ENCODE results near the gene KIF1A. TPM values are rescaled to one million over a fixed set of nuclear protein-coding genes. Genes with fewer than 3 reads are reported as not detected.

Gene KIF1A
- total and polyA plus RNA-seq, 2 donors from 2014 or later: 0.54 to 0.58 TPM

DNA sequence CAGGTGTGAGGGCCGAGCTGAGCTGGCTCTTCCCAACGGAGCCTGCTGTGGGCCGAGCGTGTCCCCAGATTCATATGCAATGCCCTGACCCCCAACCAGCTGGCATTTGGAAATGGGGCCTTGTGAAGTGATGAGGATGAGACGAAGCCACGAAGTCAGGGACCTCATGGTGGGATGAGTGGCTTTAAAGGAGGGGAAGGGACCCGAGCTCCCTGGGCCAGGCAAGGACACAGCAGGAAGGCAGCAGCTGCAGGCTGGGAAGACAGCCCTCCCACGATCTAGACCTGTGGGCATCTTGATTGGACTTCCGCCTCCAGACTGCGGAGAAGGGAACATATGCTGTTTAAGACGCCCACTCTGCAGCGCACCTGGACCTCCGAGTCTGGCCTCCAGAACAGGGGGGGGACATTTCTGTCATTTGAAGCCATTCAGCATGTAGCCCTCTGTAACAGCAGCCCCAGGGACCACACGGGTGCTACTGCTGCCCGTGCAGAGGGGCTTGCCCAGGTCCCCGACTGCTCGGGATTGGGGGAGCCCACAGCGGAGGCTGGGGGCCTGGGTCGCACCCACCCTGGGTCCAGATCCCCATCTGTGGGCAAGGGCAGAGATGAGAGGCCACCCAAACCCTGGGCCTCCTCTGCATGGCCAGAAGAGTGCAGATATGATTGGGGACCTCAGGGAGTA is 27.2 kb downstream of the KIF1A start:
- Histone ChIP-seq H3K36me3 (ENCODE audit: control insufficient read depth in 2 of 3, insufficient read depth in 3 of 3, low read length in 3 of 3) (no peaks in the 10 kb centered on the region), H3K9me3 (ENCODE audit: control insufficient read depth in 2 of 3, insufficient read depth in 1 of 3, low read length in 3 of 3) (no peaks in the 10 kb centered on the region), H3K4me3 (ENCODE audit: low read length in 3 of 3) (no peak overlapping the region), H3K27ac (ENCODE audit: low read depth in 2 of 2, low read length in 2 of 2) (no peak overlapping the region), H3K4me1 (ENCODE audit: control insufficient read depth in 2 of 3, insufficient read depth in 2 of 3, low read depth in 1 of 3, low read length in 3 of 3) (peaks cover 0 to 3% (median 0%) of the 10 kb centered on the region in 3 donors), H3K27me3 (ENCODE audit: control insufficient read depth, insufficient read depth, low read length) (no peaks in the 10 kb centered on the region), H3K9ac (ENCODE audit: low read length in 3 of 3) (no peak overlapping the region)
- FAIRE-seq: no peak
- TF ChIP-seq, protein P1, sequence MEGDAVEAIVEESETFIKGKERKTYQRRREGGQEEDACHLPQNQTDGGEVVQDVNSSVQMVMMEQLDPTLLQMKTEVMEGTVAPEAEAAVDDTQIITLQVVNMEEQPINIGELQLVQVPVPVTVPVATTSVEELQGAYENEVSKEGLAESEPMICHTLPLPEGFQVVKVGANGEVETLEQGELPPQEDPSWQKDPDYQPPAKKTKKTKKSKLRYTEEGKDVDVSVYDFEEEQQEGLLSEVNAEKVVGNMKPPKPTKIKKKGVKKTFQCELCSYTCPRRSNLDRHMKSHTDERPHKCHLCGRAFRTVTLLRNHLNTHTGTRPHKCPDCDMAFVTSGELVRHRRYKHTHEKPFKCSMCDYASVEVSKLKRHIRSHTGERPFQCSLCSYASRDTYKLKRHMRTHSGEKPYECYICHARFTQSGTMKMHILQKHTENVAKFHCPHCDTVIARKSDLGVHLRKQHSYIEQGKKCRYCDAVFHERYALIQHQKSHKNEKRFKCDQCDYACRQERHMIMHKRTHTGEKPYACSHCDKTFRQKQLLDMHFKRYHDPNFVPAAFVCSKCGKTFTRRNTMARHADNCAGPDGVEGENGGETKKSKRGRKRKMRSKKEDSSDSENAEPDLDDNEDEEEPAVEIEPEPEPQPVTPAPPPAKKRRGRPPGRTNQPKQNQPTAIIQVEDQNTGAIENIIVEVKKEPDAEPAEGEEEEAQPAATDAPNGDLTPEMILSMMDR (IDR thresholded peaks at IDR 0.05; ENCODE audit: borderline replicate concordance, extremely low read depth, insufficient read depth): no peak
- DNase-seq: peak in 4 of 5 donors; percentile 52 to 62 (median 59)
- intact Hi-C loops (cut with DNase I): no loop called here

DNA sequence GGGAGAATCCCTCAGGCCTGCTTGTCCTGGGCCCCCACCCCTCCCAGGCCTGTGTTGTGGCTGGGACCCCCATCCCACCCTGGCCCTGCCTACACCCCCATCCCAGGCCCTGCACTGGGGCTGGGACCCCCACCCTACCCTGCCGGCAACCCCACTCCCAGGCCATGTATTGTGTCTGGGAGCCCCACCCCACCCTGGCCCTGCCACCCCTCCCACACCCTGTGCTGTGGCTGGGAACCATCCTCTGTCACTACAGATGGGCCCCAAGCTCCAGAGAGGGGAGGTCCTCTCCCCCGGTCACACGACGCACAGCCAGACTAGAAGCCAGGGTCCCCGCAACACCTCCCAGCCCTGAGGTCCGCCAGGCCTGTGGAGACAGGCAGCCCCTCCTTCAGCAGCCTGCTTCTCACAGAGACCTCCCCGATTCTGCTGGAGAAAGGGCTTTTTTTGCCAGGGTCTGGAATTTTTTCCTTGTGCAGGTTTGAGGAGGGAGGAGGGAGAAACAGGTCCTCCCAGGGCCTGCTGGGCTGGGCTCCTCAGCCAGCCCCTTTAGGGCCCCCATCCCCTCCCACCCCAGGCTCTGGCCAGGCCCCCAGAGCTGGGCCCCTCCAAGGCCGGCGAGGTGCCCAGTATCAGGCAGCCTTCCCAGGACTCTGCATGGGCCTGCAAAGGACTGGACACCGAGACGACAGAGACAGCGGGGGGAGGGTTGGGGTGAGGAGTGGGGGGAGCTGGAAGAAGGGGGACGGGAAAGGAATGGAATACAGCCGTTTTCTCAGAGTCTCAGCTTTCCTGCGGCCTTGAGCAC is 28.0 kb downstream of the KIF1A start:
- Histone ChIP-seq H3K36me3 (ENCODE audit: control insufficient read depth in 2 of 3, insufficient read depth in 3 of 3, low read length in 3 of 3) (no peaks in the 10 kb centered on the region), H3K9ac (ENCODE audit: low read length in 3 of 3) (no peak overlapping the region), H3K9me3 (ENCODE audit: control insufficient read depth in 2 of 3, insufficient read depth in 1 of 3, low read length in 3 of 3) (no peaks in the 10 kb centered on the region), H3K27me3 (ENCODE audit: control insufficient read depth, insufficient read depth, low read length) (no peaks in the 10 kb centered on the region), H3K4me1 (ENCODE audit: control insufficient read depth in 2 of 3, insufficient read depth in 2 of 3, low read depth in 1 of 3, low read length in 3 of 3) (peaks cover 0 to 3% (median 0%) of the 10 kb centered on the region in 3 donors), H3K27ac (ENCODE audit: low read depth in 2 of 2, low read length in 2 of 2) (no peak overlapping the region), H3K4me3 (ENCODE audit: low read length in 3 of 3) (no peak overlapping the region)
- FAIRE-seq (no peak), DNase-seq (peak; percentile 55 to 85 (median 83))
- intact Hi-C loops (cut with DNase I): no loop called here
- TF ChIP-seq, protein P1 (IDR thresholded peaks at IDR 0.05; ENCODE audit: borderline replicate concordance, extremely low read depth, insufficient read depth): no peak

DNA sequence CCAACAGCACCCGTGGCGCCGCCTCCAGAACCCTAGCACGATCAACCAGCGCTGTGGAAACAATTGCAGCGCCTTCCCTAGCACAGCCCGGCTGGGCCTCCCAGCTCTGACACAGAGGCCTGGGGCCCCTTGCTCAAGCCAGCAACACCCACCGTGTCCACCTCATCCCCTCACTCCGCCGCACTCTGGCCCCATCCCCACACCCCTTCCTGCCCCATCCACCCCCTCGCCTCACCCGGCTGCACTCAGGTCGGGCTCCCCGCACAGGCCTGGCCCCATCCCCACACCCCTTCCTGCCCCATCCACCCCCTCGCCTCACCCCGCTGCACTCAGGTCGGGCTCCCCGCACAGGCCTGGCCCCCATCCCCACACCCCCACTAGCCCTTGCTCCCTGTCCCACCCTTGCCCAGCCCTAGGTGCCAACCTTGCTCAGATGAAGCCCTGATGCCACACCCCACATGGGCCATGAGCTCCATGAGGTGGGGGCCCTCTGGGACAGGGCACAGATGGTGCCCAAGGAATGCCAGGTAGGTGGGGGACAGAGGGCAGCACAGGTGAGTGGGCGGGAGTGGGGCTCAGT is 28.7 kb downstream of the KIF1A start:
- no peak for FAIRE-seq
- TF ChIP-seq, protein P1 (IDR thresholded peaks at IDR 0.05; ENCODE audit: borderline replicate concordance, extremely low read depth, insufficient read depth): no peak
- H3K4me3 ChIP-seq (ENCODE audit: low read length in 3 of 3): no peak overlapping the region
- no peaks in the 10 kb centered on the region for H3K9me3 ChIP-seq (ENCODE audit: control insufficient read depth in 2 of 3, insufficient read depth in 1 of 3, low read length in 3 of 3)
- no peak overlapping the region for H3K9ac ChIP-seq (ENCODE audit: low read length in 3 of 3)
- peaks cover 0 to 3% (median 0%) of the 10 kb centered on the region in 3 donors for H3K4me1 ChIP-seq (ENCODE audit: control insufficient read depth in 2 of 3, insufficient read depth in 2 of 3, low read depth in 1 of 3, low read length in 3 of 3)
- H3K27ac ChIP-seq (ENCODE audit: low read depth in 2 of 2, low read length in 2 of 2): no peak overlapping the region
- H3K27me3 ChIP-seq (ENCODE audit: control insufficient read depth, insufficient read depth, low read length): no peaks in the 10 kb centered on the region
- no peaks in the 10 kb centered on the region for H3K36me3 ChIP-seq (ENCODE audit: control insufficient read depth in 2 of 3, insufficient read depth in 3 of 3, low read length in 3 of 3)
- intact Hi-C loops (cut with DNase I): no loop called here
- DNase-seq: peak in 2 of 5 donors; percentile 63 to 64
